GM12891 (cell line): ENCODE measurements around the gene ZNF664.

Source experiments
- POLR2A ChIP-seq: IDR thresholded peaks from 2 replicates; pipeline ENCODE4 v1.6.1; 2011; ENCODE audit warnings: low read depth, low read length, control low read depth
- POLR2AphosphoS5 ChIP-seq: IDR thresholded peaks from 2 replicates; pipeline ENCODE4 v1.6.1; 2011; ENCODE audit warnings: low read depth, low read length, control low read depth

DNA sequence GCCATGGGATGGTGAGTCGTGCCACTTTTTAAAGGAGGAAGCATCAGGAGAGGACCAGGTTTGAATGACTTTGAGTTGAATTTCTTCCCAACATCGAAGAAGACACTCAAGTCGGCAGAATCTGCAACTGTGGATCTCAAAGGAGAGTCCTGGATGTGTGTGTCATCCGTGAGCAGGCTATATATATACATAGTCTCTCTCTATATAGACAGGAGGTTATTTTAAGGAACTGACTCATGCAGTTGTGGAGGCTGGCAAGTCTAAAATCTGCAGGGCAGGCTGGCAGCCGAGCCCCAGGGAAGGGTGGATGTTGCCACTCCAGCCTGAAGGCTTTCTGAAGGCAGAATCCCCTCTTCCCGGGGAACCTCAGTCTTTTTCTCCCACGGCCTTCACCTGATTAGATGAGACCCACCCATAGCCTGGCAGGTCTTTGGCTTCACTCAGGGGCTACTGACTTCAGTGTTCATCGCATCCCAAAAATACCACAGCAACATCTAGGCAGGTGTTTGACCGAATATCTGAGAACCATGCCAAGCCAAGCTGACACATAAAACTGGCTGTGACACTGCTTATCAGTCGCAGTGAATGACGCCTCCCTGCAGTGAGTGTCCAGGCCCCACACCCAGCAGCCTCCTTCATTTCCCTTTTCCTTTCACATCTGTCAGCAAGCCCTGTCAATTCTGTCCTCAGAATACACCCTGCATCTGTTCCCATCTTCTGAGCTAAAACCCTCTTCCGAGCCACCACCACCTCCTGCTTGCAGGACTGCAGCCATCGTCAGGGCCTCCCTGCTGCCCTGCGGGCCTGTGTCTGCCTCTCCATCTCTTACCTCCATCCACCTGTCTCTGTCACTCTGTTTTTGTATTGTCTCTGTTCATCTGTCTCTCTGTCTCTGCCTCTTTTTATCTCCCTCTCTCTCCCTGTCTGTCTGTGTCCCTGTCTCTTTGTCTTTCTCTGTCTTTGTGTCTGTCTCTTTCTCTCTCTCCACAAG, 54.0 kb downstream of the ZNF664 start:
- no peak for TF ChIP-seq POLR2A
- TF ChIP-seq POLR2AphosphoS5 = no peak
